HepG2 (cell line): ENCODE results near the gene ATRIP. TPM values are rescaled to one million over a fixed set of nuclear protein-coding genes. Genes with fewer than 3 reads are reported as not detected.

Experiments
- AGO2 ChIP-seq: fragments of 200-400 bp; formaldehyde crosslinking; optimal IDR thresholded peaks from 2 replicates; pipeline ENCODE3; 2017; ENCODE audit warnings: mild to moderate bottlenecking, low read depth, low read length, moderate library complexity
- ASH2L ChIP-seq: fragments of 300-600, 200-600 bp; sonication (generic); IDR thresholded peaks from 2 replicates; pipeline ENCODE4 v1.7.0; 2017; ENCODE audit warnings: low read depth, mild to moderate bottlenecking, moderate library complexity, mixed read lengths, low read length; ENCODE audit not compliant: insufficient read length
- CCDC6 ChIP-seq: sonication (generic); formaldehyde crosslinking; IDR thresholded peaks from 2 replicates; pipeline ENCODE4 v1.8.1; 2022; ENCODE audit warnings: mild to moderate bottlenecking, missing genetic modification reagents, moderate library complexity
- ETV5 ChIP-seq: IDR thresholded peaks from 2 replicates; pipeline ENCODE4 v1.6.1; 2018; ENCODE audit warnings: missing biosample characterization, missing genetic modification reagents, inconsistent platforms, borderline replicate concordance
- KLF9 ChIP-seq: IDR thresholded peaks from 2 replicates; pipeline ENCODE4 v1.6.1; 2016; ENCODE audit warnings: low read depth
- NR2F2 ChIP-seq: IDR thresholded peaks from 2 replicates; pipeline ENCODE4 v1.6.1; 2012; ENCODE audit warnings: low read depth, inconsistent platforms, borderline replicate concordance
- SMAD9 ChIP-seq: sonication (generic); formaldehyde crosslinking; IDR thresholded peaks from 2 replicates; pipeline ENCODE4 v1.5.1; 2020; ENCODE audit warnings: mild to moderate bottlenecking, missing genetic modification reagents
- SNAI1 ChIP-seq: sonication (generic); formaldehyde crosslinking; IDR thresholded peaks from 2 replicates; pipeline ENCODE4 v1.5.0; 2020; ENCODE audit warnings: mild to moderate bottlenecking, missing genetic modification reagents, borderline replicate concordance
- SPEN ChIP-seq: sonication (generic); formaldehyde crosslinking; IDR thresholded peaks from 2 replicates; pipeline ENCODE4 v1.5.1; 2020; ENCODE audit warnings: low read depth, mild to moderate bottlenecking, missing genetic modification reagents
- SRSF4 ChIP-seq: fragments of 200-400 bp; formaldehyde crosslinking; IDR thresholded peaks from one replicate; pipeline ENCODE4 v1.6.1; 2018; ENCODE audit warnings: mild to moderate bottlenecking, low read depth, low read length, moderate library complexity; ENCODE audit not compliant: poor library complexity, severe bottlenecking
- TBP ChIP-seq: sonication (generic); formaldehyde crosslinking; IDR thresholded peaks from 2 replicates; pipeline ENCODE4 v1.5.0; 2020; ENCODE audit warnings: missing genetic modification reagents
- ZNF20 ChIP-seq: sonication (generic); formaldehyde crosslinking; IDR thresholded peaks from 2 replicates; pipeline ENCODE4 v1.4.0; 2020; ENCODE audit warnings: mild to moderate bottlenecking, moderate library complexity, missing genetic modification reagents
- ZNF276 ChIP-seq: sonication (generic); formaldehyde crosslinking; IDR thresholded peaks from 2 replicates; pipeline ENCODE4 v1.4.0; 2020; ENCODE audit warnings: mild to moderate bottlenecking, low read depth, missing genetic modification reagents
- ZNF407 ChIP-seq: sonication (generic); formaldehyde crosslinking; IDR thresholded peaks from one replicate; pipeline ENCODE4 v1.5.1; 2020; ENCODE audit warnings: mild to moderate bottlenecking, missing genetic modification reagents; ENCODE audit errors: not compliant biosample characterization
- ZNF44 ChIP-seq: sonication (generic); formaldehyde crosslinking; IDR thresholded peaks from 2 replicates; pipeline ENCODE4 v1.5.1; 2020; ENCODE audit warnings: mild to moderate bottlenecking, missing genetic modification reagents
- ZNF446 ChIP-seq: sonication (generic); formaldehyde crosslinking; IDR thresholded peaks from 2 replicates; pipeline ENCODE4 v1.5.0; 2020; ENCODE audit warnings: mild to moderate bottlenecking, missing genetic modification reagents
- ZNF550 ChIP-seq: sonication (generic); formaldehyde crosslinking; IDR thresholded peaks from 2 replicates; pipeline ENCODE4 v1.4.0; 2020; ENCODE audit warnings: mild to moderate bottlenecking, missing genetic modification reagents, borderline replicate concordance
- ZNF784 ChIP-seq: sonication (generic); formaldehyde crosslinking; IDR thresholded peaks from 2 replicates; pipeline ENCODE4 v1.5.1; 2020; ENCODE audit warnings: missing genetic modification reagents, mild to moderate bottlenecking, borderline replicate concordance
- polyA plus RNA-seq, 8 experiments: library from polyadenylated mRNA; depleted of rRNA in 3 of 8; stranded (reverse) in 7 of 8; unstranded in 1 of 8; fragments of >200 nt; fragmentation: Illumina TruSeq in 4 of 8; extraction: Trizol in 4 of 8; gene quantifications; 2 replicates each; pipeline versions ENCODE4 v1.2.1 to v1.2.3, GENCODE V29; 2011 to 2016; ENCODE audit warnings: low read depth in 4 of 8, missing spikeins in 1 of 8, mixed read lengths in 1 of 8; ENCODE audit not compliant: insufficient read depth in 1 of 8
- total RNA-seq, 5 experiments: library from RNA; depleted of rRNA; stranded (reverse); fragments of >200 nt; fragmentation: Illumina TruSeq; extraction: Trizol; gene quantifications; 2 replicates each; pipeline ENCODE4 v1.2.3, GENCODE V29; 2016; ENCODE audit warnings: low read depth in 1 of 5

The ATRIP gene
- total and polyA plus RNA-seq, 2 of the 13 experiments (the other 11 are each of a cell fraction or from before 2014, with no cell fraction given), result 5.1 to 12.5 TPM

GRCh38 chr3:48429960-48430707 is 16.4 kb upstream of the ATRIP start, which contains the start of gene PLXNB1 (continued):
- TF ChIP-seq ZNF407 (CRISPR knock-in tag), result peak; percentile 59
- TF ChIP-seq NR2F2, result no peak
- TF ChIP-seq SMAD9, result no peak
- TF ChIP-seq ZNF44, result 0 out of 2 replicates have a peak, but pooled peaks have one; percentile 47
- peak; percentile 92 for TF ChIP-seq SPEN
- TF ChIP-seq ETV5 (CRISPR knock-in tag), result peak; percentile 99
- no peak for TF ChIP-seq CCDC6 (CRISPR knock-in tag)
- peak; percentile 66; the same call in 1 of the 2 replicates for TF ChIP-seq SNAI1 (CRISPR knock-in tag)
- TF ChIP-seq ZNF550 (CRISPR knock-in tag), result no peak
- TF ChIP-seq TBP (CRISPR knock-in tag), result no peak
- peak; percentile 86 for TF ChIP-seq ZNF276 (CRISPR knock-in tag)
- TF ChIP-seq KLF9, result 0 out of 2 replicates have a peak, but pooled peaks have one; percentile 11
- TF ChIP-seq SRSF4, result no peak
- no peak for TF ChIP-seq ZNF446 (CRISPR knock-in tag)
- no peak for TF ChIP-seq ZNF20 (CRISPR knock-in tag)
- peak; percentile 52 for TF ChIP-seq ASH2L
- TF ChIP-seq ZNF784, result no peak; the same call in 1 of the 2 replicates
- TF ChIP-seq AGO2, result peak; percentile 24
